BJ (cell line): ENCODE measurements around the gene CASKIN1. TPM values are rescaled to one million over a fixed set of nuclear protein-coding genes. Genes with fewer than 3 reads are reported as not detected.

Experiments used
- CTCF ChIA-PET: fragments of 350-600 bp; formaldehyde crosslinking; extraction: SDS; loops from one replicate; lab custom pipeline; 2021; ENCODE audit warnings: antibody characterized with exemption, inconsistent platforms; lab: Yijun Ruan, JAX
- POLR2A ChIA-PET: fragments of 300-600 bp; sonication (Branson Sonifier 250); formaldehyde crosslinking; extraction: SDS; loops from one replicate; lab custom pipeline; 2021; ENCODE audit warnings: antibody characterized with exemption; lab: Charles Lee
- DNase-seq: peaks from one replicate; pipeline ENCODE4 v3.0.0-alpha.2; 2011; ENCODE audit warnings: low read depth
- H3K27me3 ChIP-seq: 2 replicates; pipeline ENCODE4 v1.6.0; 2011; ENCODE audit warnings: low read length; ENCODE audit not compliant: control insufficient read depth, insufficient read depth
- H3K36me3 ChIP-seq: 2 replicates; pipeline ENCODE4 v1.5.1; 2011; ENCODE audit warnings: low read length; ENCODE audit not compliant: control insufficient read depth, insufficient read depth
- H3K4me3 ChIP-seq: 2 replicates; pipeline ENCODE4 v1.5.1; 2011; ENCODE audit warnings: low read depth, mild to moderate bottlenecking, control low read depth, low read length
- polyA plus RNA-seq: library from polyadenylated mRNA; depleted of rRNA; stranded (reverse); fragments of >200 nt; gene quantifications from 2 replicates; pipeline ENCODE4 v1.2.3, GENCODE V29; 2011
- TF ChIP-seq, protein P1 (sequence below): IDR thresholded peaks from 2 replicates; pipeline ENCODE4 v1.5.1; 2011; ENCODE audit warnings: low read depth, mild to moderate bottlenecking, control low read depth, inconsistent platforms, low read length, moderate library complexity; ENCODE audit not compliant: insufficient read depth

CASKIN1 gene
- polyA plus RNA-seq, 1 experiment, result 0.01 TPM

DNA sequence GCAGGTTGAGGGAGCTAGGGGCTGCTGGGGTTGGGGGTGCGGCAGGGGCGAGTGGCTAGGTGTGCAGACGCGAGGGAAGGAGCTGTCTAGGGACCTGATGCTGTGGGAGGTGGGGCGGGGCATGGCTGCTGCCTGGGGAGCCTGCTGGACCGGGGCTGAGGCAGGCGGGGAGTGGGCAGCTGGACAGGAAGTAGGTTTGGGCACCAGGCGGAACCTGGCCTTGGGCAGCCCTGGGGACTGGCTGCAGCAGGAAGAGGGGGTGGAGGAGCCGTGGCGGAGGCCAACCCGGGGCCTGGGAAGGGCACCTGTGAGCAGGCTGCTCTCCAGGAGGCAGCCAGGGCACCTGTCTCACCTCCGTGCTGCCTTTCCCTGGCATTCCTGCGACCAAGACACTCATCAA lies 34.0 kb upstream of the CASKIN1 start:
- Histone ChIP-seq H3K36me3 (peaks cover 43% of the 10 kb centered on the region), H3K4me3 (no peak overlapping the region), H3K27me3 (no peaks in the 10 kb centered on the region)
- TF ChIP-seq, protein P1, sequence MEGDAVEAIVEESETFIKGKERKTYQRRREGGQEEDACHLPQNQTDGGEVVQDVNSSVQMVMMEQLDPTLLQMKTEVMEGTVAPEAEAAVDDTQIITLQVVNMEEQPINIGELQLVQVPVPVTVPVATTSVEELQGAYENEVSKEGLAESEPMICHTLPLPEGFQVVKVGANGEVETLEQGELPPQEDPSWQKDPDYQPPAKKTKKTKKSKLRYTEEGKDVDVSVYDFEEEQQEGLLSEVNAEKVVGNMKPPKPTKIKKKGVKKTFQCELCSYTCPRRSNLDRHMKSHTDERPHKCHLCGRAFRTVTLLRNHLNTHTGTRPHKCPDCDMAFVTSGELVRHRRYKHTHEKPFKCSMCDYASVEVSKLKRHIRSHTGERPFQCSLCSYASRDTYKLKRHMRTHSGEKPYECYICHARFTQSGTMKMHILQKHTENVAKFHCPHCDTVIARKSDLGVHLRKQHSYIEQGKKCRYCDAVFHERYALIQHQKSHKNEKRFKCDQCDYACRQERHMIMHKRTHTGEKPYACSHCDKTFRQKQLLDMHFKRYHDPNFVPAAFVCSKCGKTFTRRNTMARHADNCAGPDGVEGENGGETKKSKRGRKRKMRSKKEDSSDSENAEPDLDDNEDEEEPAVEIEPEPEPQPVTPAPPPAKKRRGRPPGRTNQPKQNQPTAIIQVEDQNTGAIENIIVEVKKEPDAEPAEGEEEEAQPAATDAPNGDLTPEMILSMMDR, result no peak
- ChIA-PET POLR2A (no interaction called here), CTCF (no interaction called here)
- no peak for DNase-seq

DNA sequence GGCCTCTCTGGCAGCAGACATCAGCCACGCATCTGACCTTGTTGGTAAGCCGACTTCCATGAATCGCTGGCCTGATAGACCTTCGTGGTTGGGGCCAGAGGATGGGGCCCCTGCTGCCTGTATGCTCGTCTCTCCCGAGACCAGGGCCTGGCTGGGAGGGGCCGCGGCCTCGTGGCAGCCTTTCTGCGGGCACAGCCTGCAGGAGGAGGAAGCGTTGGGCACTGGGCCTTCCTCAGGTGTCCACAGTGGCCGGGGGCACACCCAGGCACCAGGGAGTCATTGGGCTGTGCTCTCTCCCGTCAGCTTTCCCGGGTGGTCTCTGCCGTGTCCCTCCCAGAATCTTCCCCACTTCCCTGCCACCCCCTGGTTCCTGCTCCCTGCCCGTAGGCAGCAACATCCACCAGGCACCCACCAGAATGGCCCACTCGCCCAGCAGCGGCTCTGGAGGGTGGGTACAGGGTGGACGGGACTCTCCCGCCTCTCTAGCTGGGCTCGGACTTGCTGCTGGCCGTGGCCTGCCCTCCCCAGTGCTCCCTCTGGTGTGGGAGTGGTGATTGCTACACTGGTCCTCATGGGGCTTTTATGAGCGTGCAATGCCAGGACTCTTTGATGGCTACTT lies 33.3 kb upstream of the CASKIN1 start:
- DNase-seq, result no peak
- Histone ChIP-seq H3K4me3 (no peak overlapping the region), H3K36me3 (peaks cover 39% of the 10 kb centered on the region), H3K27me3 (no peaks in the 10 kb centered on the region)
- POLR2A ChIA-PET, result no interaction called here
- CTCF ChIA-PET, result no interaction called here
- TF ChIP-seq, protein P1, result no peak

DNA sequence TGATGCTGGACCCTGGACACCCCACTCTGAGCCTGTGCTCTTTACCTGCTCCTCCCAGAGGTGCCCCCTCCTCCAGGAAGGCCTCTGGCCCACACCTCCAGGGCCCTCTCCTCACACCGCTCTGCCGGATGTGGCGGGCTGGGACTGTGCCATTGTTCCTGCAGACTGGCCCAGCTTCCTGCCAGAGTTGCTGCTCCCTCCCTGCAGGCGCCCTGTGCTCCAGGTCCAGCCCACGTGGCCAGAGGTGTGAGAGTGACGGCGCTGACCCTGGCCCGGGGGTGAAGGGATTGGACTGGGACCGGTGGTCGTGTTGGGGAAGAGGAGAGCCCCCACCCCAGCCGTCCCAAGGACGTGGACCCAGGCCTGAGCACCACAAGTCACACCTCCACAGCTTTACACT lies 32.7 kb upstream of the CASKIN1 start:
- TF ChIP-seq, protein P1, result no peak
- POLR2A ChIA-PET, result no interaction called here
- H3K27me3 ChIP-seq, result no peaks in the 10 kb centered on the region
- CTCF ChIA-PET, result no interaction called here
- H3K36me3 ChIP-seq, result peaks cover 35% of the 10 kb centered on the region
- H3K4me3 ChIP-seq, result no peak overlapping the region
- no peak for DNase-seq

DNA sequence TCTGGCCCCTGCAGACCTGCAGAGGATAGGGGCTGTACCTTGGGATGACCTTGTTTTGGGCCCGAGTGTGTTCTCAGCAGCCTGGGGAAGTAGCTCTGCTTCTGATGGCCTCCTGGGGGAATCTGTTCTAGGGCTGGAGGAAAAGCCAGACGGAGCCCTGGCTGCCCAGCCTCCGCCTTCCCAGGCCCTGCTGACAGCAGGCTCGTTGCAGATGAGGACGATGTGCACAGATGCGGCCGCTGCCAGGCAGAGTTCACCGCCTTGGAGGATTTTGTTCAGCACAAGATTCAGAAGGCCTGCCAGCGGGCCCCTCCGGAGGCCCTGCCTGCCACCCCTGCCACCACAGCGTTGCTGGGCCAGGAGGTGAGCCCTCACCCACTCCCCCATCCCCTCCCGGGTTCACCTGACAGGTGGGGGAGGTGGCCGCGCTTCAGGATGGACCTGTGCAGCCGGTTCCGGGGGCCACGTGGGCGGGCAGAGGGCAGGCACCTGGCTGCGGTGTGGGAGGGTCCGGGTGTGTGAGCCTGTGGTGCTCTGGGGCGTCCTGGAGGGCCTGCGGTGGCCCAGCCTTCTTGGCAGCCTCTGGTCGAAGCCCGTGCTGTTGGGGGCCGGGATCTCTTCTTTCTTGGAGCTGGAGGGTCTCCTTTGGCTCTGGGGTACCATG lies 31.9 kb upstream of the CASKIN1 start:
- Histone ChIP-seq H3K4me3 (no peak overlapping the region), H3K27me3 (no peaks in the 10 kb centered on the region), H3K36me3 (peaks cover 28% of the 10 kb centered on the region)
- ChIA-PET CTCF (no interaction called here), POLR2A (no interaction called here)
- no peak for DNase-seq
- TF ChIP-seq, protein P1, result no peak

DNA sequence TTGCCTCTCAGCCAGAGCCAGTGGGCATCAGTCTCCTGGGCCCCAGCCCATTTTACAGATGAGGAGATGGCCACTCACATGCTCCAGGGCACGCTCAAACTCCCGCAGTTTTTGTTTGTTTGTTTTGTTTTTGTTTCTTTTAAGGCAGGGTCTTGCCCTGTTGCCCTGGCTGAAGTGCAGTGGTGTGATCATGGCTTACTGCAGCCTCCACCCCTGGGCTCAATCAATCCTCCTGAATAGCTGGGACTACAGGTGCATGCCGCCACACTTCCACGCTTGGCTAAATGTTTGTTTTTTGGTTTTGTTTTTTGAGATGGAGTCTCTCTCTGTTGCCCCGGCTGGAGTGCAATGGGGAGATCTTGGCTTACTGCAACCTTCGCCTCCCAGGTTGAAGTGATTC lies 30.5 kb upstream of the CASKIN1 start:
- TF ChIP-seq, protein P1, result no peak
- POLR2A ChIA-PET, result no interaction called here
- no peak for DNase-seq

More for the DNA sequence above, 30.5 kb upstream of the CASKIN1 start:
- CTCF ChIA-PET, result interaction anchor here (0.6 kb wide), 1 partner anchor 111 kb away, joined by 5 read pairs; no protein-coding TSS in a partner anchor
- H3K27me3 ChIP-seq, result no peaks in the 10 kb centered on the region
- no peak overlapping the region for H3K4me3 ChIP-seq
- peaks cover 19% of the 10 kb centered on the region for H3K36me3 ChIP-seq
